Embryonic facial prominence (tissue), 1 donor: ENCODE data around the gene ZNF226.
"Not testable (repeated sequence)": the region's sequence is repeated elsewhere in the genome, so short reads cannot be mapped to it uniquely, and the experiment has no call there.

Source experiments
- DNase-seq: peaks from one replicate; pipeline ENCODE4 v3.0.0-alpha.2; 2016; ENCODE audit errors: extremely low spot score

ZNF226 gene

GRCh38 chr19:44212250-44212865 lies 47.5 kb downstream of the ZNF226 start, which contains the start of gene ZNF227:
TSS of gene ZNF227 (plus strand) at chr19:44212532. CDS start at chr19:44217793, 5,261 bp downstream.
- peak; percentile 94 for DNase-seq

GRCh38 chr19:44212866-44213346 lies 48.0 kb downstream of the ZNF226 start:
- DNase-seq = no peak

- DNase-seq = not testable (repeated sequence)
These were observed 55.0 kb downstream of the ZNF226 start for GRCh38 chr19:44219926-44220325.

GRCh38 chr19:44220761-44221160 lies 55.9 kb downstream of the ZNF226 start:
- not testable (repeated sequence) for DNase-seq

- not testable (repeated sequence) for DNase-seq
These were observed 56.4 kb downstream of the ZNF226 start for GRCh38 chr19:44221291-44221690.
